ENCODE data around the gene RXRA. TPM values are rescaled to one million over a fixed set of nuclear protein-coding genes. Genes with fewer than 3 reads are reported as not detected.

The RXRA gene
- polyA plus RNA-seq, 3 donors: 15.8 to 91.0 (median 23.2) TPM

DNA sequence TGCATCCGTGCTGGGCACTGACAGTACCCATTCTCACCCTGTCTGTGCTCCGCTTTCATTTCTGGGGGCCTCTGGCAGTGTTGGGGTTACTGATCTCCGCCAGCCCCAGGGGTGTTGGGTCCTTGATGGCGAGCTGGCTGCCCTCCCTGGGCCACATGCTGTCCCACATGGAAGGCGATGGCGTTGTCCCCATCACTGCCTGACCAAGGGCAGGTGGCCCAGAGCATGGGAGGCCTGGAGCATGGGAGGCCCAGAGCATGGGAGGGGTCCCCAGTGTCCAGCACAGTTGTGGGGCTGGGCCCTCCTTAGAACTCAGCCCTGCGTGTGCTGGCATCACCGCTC is 50.9 kb downstream of the RXRA start:
- Histone ChIP-seq H3K36me3 (replicated peaks in 1 of 2; ENCODE audit: control insufficient read depth in 1 of 2, insufficient read depth in 2 of 2, low read length in 2 of 2) (peaks cover 16 to 18% of the 10 kb centered on the region in 2 donors), H3K27me3 (ENCODE audit: control insufficient read depth in 2 of 2, insufficient read depth in 2 of 2, low read length in 2 of 2) (no peaks in the 10 kb centered on the region), H3K4me1 (ENCODE audit: control insufficient read depth in 1 of 2, insufficient read depth in 2 of 2, low read length in 2 of 2) (peaks cover 99% of the 10 kb centered on the region in 2 donors), H3K9me3 (replicated peaks in 1 of 2; ENCODE audit: control insufficient read depth in 1 of 2, insufficient read depth in 1 of 2, low read length in 2 of 2) (no peaks in the 10 kb centered on the region), H3K9ac (ENCODE audit: insufficient read depth, low read length, poor library complexity, severe bottlenecking) (peak overlapping the region; percentile 58), H3K27ac (ENCODE audit: low read depth in 1 of 2, low read length in 2 of 2) (peak overlapping the region in 1 of 2 donors; percentile 74), H3K79me2 (ENCODE audit: insufficient read depth, low read length) (peaks cover 99% of the 10 kb centered on the region), H3K4me2 (replicated peaks; ENCODE audit: extremely low read depth, low read length, poor library complexity, severe bottlenecking) (peak overlapping the region; percentile 89), H4K20me1 (ENCODE audit: insufficient read depth, low read length) (peaks cover 66% of the 10 kb centered on the region), H3K4me3 (replicated peaks in 1 of 3; ENCODE audit: low read depth in 2 of 3, low read length in 3 of 3) (peak overlapping the region in 1 of 3 experiments; percentile 72), H2AFZ (ENCODE audit: insufficient read depth, low read depth, low read length, poor library complexity, severe bottlenecking) (no peak overlapping the region)
- Mint-ChIP-seq H3K27ac (peak overlapping the region in 3 of 7 donors; percentile 61 to 100 (median 65)), H3K27me3 (ENCODE audit: low read depth in 3 of 3) (peaks cover 0 to 2% (median 2%) of the 10 kb centered on the region in 3 donors), H3K4me3 (peak overlapping the region; percentile 60 to 78), H3K4me1 (peaks cover 89% of the 10 kb centered on the region), H3K9me3 (peaks cover 0 to 3% (median 0%) of the 10 kb centered on the region in 7 donors), H3K36me3 (peaks cover 21 to 51% of the 10 kb centered on the region in 2 donors)
- no peak for DNase-seq
- intact Hi-C loops (cut with micrococcal nuclease): loop anchor here in 1 of 2 donors (5.0 kb wide), 1 partner anchor 35 kb away; no protein-coding TSS in a partner anchor
- 81% methylated on average over 8 of the region's 8 CpGs for WGBS (ENCODE audit: insufficient coverage)
- TF ChIP-seq, protein P1, sequence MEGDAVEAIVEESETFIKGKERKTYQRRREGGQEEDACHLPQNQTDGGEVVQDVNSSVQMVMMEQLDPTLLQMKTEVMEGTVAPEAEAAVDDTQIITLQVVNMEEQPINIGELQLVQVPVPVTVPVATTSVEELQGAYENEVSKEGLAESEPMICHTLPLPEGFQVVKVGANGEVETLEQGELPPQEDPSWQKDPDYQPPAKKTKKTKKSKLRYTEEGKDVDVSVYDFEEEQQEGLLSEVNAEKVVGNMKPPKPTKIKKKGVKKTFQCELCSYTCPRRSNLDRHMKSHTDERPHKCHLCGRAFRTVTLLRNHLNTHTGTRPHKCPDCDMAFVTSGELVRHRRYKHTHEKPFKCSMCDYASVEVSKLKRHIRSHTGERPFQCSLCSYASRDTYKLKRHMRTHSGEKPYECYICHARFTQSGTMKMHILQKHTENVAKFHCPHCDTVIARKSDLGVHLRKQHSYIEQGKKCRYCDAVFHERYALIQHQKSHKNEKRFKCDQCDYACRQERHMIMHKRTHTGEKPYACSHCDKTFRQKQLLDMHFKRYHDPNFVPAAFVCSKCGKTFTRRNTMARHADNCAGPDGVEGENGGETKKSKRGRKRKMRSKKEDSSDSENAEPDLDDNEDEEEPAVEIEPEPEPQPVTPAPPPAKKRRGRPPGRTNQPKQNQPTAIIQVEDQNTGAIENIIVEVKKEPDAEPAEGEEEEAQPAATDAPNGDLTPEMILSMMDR (IDR thresholded peaks at IDR 0.05): no peak

DNA sequence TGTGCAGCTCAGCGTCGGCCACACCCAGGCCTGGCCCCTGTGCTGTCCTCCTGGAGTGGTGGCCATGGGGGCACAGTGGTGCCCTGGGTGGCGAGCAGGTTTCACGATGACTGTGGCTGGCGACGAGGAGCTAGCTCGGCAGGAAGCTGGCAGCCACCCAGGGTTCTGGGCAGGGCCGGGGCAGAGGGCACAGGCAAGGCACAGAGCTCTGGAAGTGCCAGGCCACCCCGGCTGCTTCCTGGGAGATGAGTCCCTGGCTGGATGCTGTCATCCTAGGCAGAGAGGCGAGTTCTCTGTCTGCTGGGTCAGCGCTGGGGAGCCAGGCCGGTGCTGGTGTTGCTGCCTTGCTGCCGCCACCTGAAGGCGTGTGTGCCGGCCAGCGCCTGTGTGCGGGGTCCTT is 51.7 kb downstream of the RXRA start:
- Histone ChIP-seq H3K4me1 (ENCODE audit: control insufficient read depth in 1 of 2, insufficient read depth in 2 of 2, low read length in 2 of 2) (peaks cover 99% of the 10 kb centered on the region in 2 donors), H3K36me3 (replicated peaks in 1 of 2; ENCODE audit: control insufficient read depth in 1 of 2, insufficient read depth in 2 of 2, low read length in 2 of 2) (peaks cover 16 to 18% of the 10 kb centered on the region in 2 donors), H3K27me3 (ENCODE audit: control insufficient read depth in 2 of 2, insufficient read depth in 2 of 2, low read length in 2 of 2) (no peaks in the 10 kb centered on the region), H3K9ac (ENCODE audit: insufficient read depth, low read length, poor library complexity, severe bottlenecking) (peak overlapping the region; percentile 58), H3K4me2 (replicated peaks; ENCODE audit: extremely low read depth, low read length, poor library complexity, severe bottlenecking) (peak overlapping the region; percentile 89), H3K4me3 (replicated peaks in 1 of 3; ENCODE audit: low read depth in 2 of 3, low read length in 3 of 3) (peak overlapping the region in 1 of 3 experiments; percentile 72), H4K20me1 (ENCODE audit: insufficient read depth, low read length) (peaks cover 75% of the 10 kb centered on the region), H3K79me2 (ENCODE audit: insufficient read depth, low read length) (peaks cover 99% of the 10 kb centered on the region), H3K9me3 (replicated peaks in 1 of 2; ENCODE audit: control insufficient read depth in 1 of 2, insufficient read depth in 1 of 2, low read length in 2 of 2) (no peaks in the 10 kb centered on the region), H3K27ac (ENCODE audit: low read depth in 1 of 2, low read length in 2 of 2) (peak overlapping the region; percentile 22 to 74), H2AFZ (ENCODE audit: insufficient read depth, low read depth, low read length, poor library complexity, severe bottlenecking) (no peak overlapping the region)
- 32% methylated on average over 17 of the region's 17 CpGs for WGBS (ENCODE audit: insufficient coverage)
- H3K27ac Mint-ChIP-seq: peak overlapping the region in 6 of 7 donors; percentile 45 to 100 (median 63)
- peaks cover 89% of the 10 kb centered on the region for H3K4me1 Mint-ChIP-seq
- H3K27me3 Mint-ChIP-seq (ENCODE audit: low read depth in 3 of 3): peaks cover 0 to 2% (median 2%) of the 10 kb centered on the region in 3 donors
- H3K9me3 Mint-ChIP-seq: no peaks in the 10 kb centered on the region
- intact Hi-C loops (cut with micrococcal nuclease): loop anchor here in 1 of 2 donors (5.0 kb wide), 1 partner anchor 36 kb away; no protein-coding TSS in a partner anchor
- peak in 2 of 3 donors; percentile 36 to 45 for DNase-seq
- H3K4me3 Mint-ChIP-seq: peak overlapping the region; percentile 60 to 78
- TF ChIP-seq, protein P1 (IDR thresholded peaks at IDR 0.05): no peak
- peaks cover 24 to 59% of the 10 kb centered on the region in 2 donors for H3K36me3 Mint-ChIP-seq
